ENCODE data around the gene TLE2. TPM values are rescaled to one million over a fixed set of nuclear protein-coding genes. Genes with fewer than 3 reads are reported as not detected.
A peak's percentile ranks its signal among the peaks of the same experiment; 100 is the strongest.

Gene TLE2
- total and polyA plus RNA-seq, 2 donors (not counting 3 experiments of a cell fraction or from before 2014, with no cell fraction given): 32.0 to 38.8 TPM

DNA sequence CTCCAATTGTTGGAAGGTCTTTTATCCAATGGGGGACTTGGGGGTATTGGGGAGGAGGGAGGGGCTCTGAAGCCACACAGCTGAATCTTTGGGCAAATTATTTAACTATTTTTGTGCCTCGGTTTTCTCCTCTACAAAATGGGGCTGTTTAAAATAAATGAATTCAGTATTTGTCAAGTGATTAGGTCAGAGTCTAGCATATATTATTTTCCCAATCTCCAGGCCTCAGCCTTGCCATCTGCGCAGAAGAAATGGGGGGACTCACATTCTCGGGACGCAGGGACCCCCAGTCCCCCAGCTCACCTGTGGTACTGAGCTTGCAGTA, 31.7 kb upstream of the TLE2 start:
- Histone ChIP-seq H3K9ac (replicated peaks; ENCODE audit: extremely low read depth, insufficient read depth, low read length) (peak overlapping the region; percentile 79), H4K20me1 (replicated peaks; ENCODE audit: control insufficient read depth, extremely low read depth, insufficient read depth, low read length) (no peaks in the 10 kb centered on the region), H3K9me1 (replicated peaks; ENCODE audit: control insufficient read depth, extremely low read depth, insufficient read depth, low read length) (no peaks in the 10 kb centered on the region), H3K9me3 (replicated peaks; ENCODE audit: control insufficient read depth, insufficient read depth, low read length) (no peaks in the 10 kb centered on the region), H3K79me2 (ENCODE audit: control insufficient read depth, insufficient read depth, low read length) (peaks cover 35% of the 10 kb centered on the region), H3K27ac (ENCODE audit: insufficient read depth, low read depth, low read length) (no peak overlapping the region), H3K4me3 (replicated peaks in 1 of 3; ENCODE audit: insufficient read depth in 1 of 3, low read depth in 1 of 3, low read length in 3 of 3) (peak overlapping the region; percentile 58 to 80 (median 80)), H3K36me3 (ENCODE audit: control insufficient read depth in 2 of 2, extremely low read depth in 1 of 2, insufficient read depth in 2 of 2, low read length in 2 of 2) (peaks cover 12 to 25% of the 10 kb centered on the region in 2 experiments), H3K4me1 (ENCODE audit: control insufficient read depth, extremely low read depth, insufficient read depth, low read length) (peaks cover 3% of the 10 kb centered on the region), H3K27me3 (ENCODE audit: control insufficient read depth in 2 of 2, insufficient read depth in 2 of 2, low read length in 2 of 2) (no peaks in the 10 kb centered on the region), H3K4me2 (ENCODE audit: insufficient read depth, low read length) (peak overlapping the region; percentile 74), H2AFZ (ENCODE audit: low read depth, low read length) (no peak overlapping the region)
- dilution Hi-C loops (cut with MboI; ENCODE audit: extremely low pct_ligation_motif_present, low sequenced_read_pairs) (no loop called here), intact Hi-C loops (cut with micrococcal nuclease) (loop anchor here (1.0 kb wide), 1 partner anchor 25 kb away; no protein-coding TSS in a partner anchor)
- POLR2A ChIA-PET: interaction anchor here (0.6 kb wide), 1 partner anchor 655 kb away, joined by 3 read pairs; no protein-coding TSS in a partner anchor
- FAIRE-seq (no peak), DNase-seq (ENCODE audit: low read depth, low spot score) (no peak)
- CTCF ChIA-PET: interaction anchor here (0.8 to 2.7 kb wide), 5 partner anchors 9 to 174 kb away, joined by 3 to 16 read pairs (median 3); no protein-coding TSS in a partner anchor
- BruUV-seq (replicated peaks): no TSS peak
- no peak for TF ChIP-seq MAX (IDR thresholded peaks at IDR 0.05; ENCODE audit: insufficient read depth, insufficient read length)
- no peak for TF ChIP-seq FOS (IDR thresholded peaks at IDR 0.05; ENCODE audit: borderline replicate concordance, insufficient read depth, low read length)
- no peak for TF ChIP-seq POLR2A (IDR thresholded peaks at IDR 0.05; ENCODE audit: low read depth, low read length)
- no peak for TF ChIP-seq CTCF (IDR thresholded peaks at IDR 0.05; ENCODE audit: extremely low read depth in 1 of 2, insufficient read depth in 1 of 2, low read depth in 1 of 2, low read length in 2 of 2)

DNA sequence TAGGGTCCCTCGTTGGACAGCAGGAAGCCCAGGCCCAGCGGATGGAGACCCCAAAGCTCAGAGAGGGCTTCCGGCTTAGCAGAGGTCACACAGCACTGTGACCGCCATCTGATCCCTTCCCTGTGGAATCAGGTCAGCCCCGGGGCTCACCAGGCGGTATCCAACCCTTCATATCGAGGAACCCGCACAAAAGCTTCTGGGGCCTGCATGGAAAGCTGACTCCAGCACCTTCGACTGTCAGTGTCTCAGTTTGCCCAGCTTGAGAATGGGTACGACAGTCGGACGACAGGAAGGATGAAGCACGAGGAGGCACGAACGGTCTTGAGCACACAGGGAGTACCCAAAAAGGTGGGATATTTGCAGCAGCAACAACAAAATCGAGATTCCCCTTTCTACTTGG, 30.6 kb upstream of the TLE2 start:
- H2AFZ ChIP-seq (ENCODE audit: low read depth, low read length): no peak overlapping the region
- no TSS peak for BruUV-seq (replicated peaks)
- H3K4me2 ChIP-seq (ENCODE audit: insufficient read depth, low read length): no peak overlapping the region
- H3K9me3 ChIP-seq (replicated peaks; ENCODE audit: control insufficient read depth, insufficient read depth, low read length): no peaks in the 10 kb centered on the region
- FAIRE-seq (no peak), DNase-seq (ENCODE audit: low read depth, low spot score) (no peak)
- no peaks in the 10 kb centered on the region for H3K9me1 ChIP-seq (replicated peaks; ENCODE audit: control insufficient read depth, extremely low read depth, insufficient read depth, low read length)
- H3K4me1 ChIP-seq (ENCODE audit: control insufficient read depth, extremely low read depth, insufficient read depth, low read length): peaks cover 3% of the 10 kb centered on the region
- no peak overlapping the region for H3K4me3 ChIP-seq (replicated peaks in 1 of 3; ENCODE audit: insufficient read depth in 1 of 3, low read depth in 1 of 3, low read length in 3 of 3)
- POLR2A ChIA-PET: no interaction called here
- no peaks in the 10 kb centered on the region for H4K20me1 ChIP-seq (replicated peaks; ENCODE audit: control insufficient read depth, extremely low read depth, insufficient read depth, low read length)
- H3K9ac ChIP-seq (replicated peaks; ENCODE audit: extremely low read depth, insufficient read depth, low read length): no peak overlapping the region
- dilution Hi-C loops (cut with MboI; ENCODE audit: extremely low pct_ligation_motif_present, low sequenced_read_pairs): no loop called here
- peaks cover 35% of the 10 kb centered on the region for H3K79me2 ChIP-seq (ENCODE audit: control insufficient read depth, insufficient read depth, low read length)
- peaks cover 14 to 32% of the 10 kb centered on the region in 2 experiments for H3K36me3 ChIP-seq (ENCODE audit: control insufficient read depth in 2 of 2, extremely low read depth in 1 of 2, insufficient read depth in 2 of 2, low read length in 2 of 2)
- no peak for TF ChIP-seq CTCF (IDR thresholded peaks at IDR 0.05; ENCODE audit: extremely low read depth in 1 of 2, insufficient read depth in 1 of 2, low read depth in 1 of 2, low read length in 2 of 2)
- no peak for TF ChIP-seq POLR2A (IDR thresholded peaks at IDR 0.05; ENCODE audit: low read depth, low read length)
- no peak for TF ChIP-seq GATA2 (IDR thresholded peaks at IDR 0.05; ENCODE audit: insufficient read depth, insufficient read length, low read depth, low read length)
- TF ChIP-seq MYC (IDR thresholded peaks at IDR 0.05; ENCODE audit: low read depth, low read length): no peak
- TF ChIP-seq FOS (IDR thresholded peaks at IDR 0.05; ENCODE audit: borderline replicate concordance, insufficient read depth, low read length): no peak
- H3K27ac ChIP-seq (ENCODE audit: insufficient read depth, low read depth, low read length): no peak overlapping the region
- CTCF ChIA-PET: interaction anchor here (1.1 to 2.7 kb wide), 3 partner anchors 8 to 24 kb away, joined by 3 to 16 read pairs (median 3); no protein-coding TSS in a partner anchor
- no peaks in the 10 kb centered on the region for H3K27me3 ChIP-seq (ENCODE audit: control insufficient read depth in 2 of 2, insufficient read depth in 2 of 2, low read length in 2 of 2)
- intact Hi-C loops (cut with micrococcal nuclease): no loop called here

All from endothelial cell of umbilical vein (primary cell).